NB4 (cell line): Measurements from ENCODE around the gene ITIH1.

Experiments used
- MAX ChIP-seq: IDR thresholded peaks from 2 replicates; pipeline ENCODE4 v1.6.1; 2011; ENCODE audit warnings: low read depth, low read length
- MYC ChIP-seq: IDR thresholded peaks from 2 replicates; pipeline ENCODE4 v1.6.1; 2011; ENCODE audit warnings: low read depth, low read length
- POLR2A ChIP-seq: IDR thresholded peaks from 2 replicates; pipeline ENCODE4 v1.6.1; 2011; ENCODE audit warnings: mild to moderate bottlenecking; ENCODE audit not compliant: insufficient read length; ENCODE audit errors: extremely low read depth
- TF ChIP-seq, protein P1 (sequence below): IDR thresholded peaks from one replicate; pipeline ENCODE4 v1.5.1; 2012; ENCODE audit warnings: low read depth, low read length

GRCh38 chr3:52771334-52771681 lies 6.1 kb upstream of the ITIH1 start:
- TF ChIP-seq, protein P1, sequence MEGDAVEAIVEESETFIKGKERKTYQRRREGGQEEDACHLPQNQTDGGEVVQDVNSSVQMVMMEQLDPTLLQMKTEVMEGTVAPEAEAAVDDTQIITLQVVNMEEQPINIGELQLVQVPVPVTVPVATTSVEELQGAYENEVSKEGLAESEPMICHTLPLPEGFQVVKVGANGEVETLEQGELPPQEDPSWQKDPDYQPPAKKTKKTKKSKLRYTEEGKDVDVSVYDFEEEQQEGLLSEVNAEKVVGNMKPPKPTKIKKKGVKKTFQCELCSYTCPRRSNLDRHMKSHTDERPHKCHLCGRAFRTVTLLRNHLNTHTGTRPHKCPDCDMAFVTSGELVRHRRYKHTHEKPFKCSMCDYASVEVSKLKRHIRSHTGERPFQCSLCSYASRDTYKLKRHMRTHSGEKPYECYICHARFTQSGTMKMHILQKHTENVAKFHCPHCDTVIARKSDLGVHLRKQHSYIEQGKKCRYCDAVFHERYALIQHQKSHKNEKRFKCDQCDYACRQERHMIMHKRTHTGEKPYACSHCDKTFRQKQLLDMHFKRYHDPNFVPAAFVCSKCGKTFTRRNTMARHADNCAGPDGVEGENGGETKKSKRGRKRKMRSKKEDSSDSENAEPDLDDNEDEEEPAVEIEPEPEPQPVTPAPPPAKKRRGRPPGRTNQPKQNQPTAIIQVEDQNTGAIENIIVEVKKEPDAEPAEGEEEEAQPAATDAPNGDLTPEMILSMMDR: no peak
- TF ChIP-seq MAX (no peak), POLR2A (no peak), MYC (no peak)
